GM18951 (cell line): ENCODE data around the gene SMAD3.

Experiments used
- POLR2A ChIP-seq: IDR thresholded peaks from 4 replicates; pipeline ENCODE4 v1.6.1; 2011; ENCODE audit warnings: mild to moderate bottlenecking; ENCODE audit not compliant: insufficient read length, insufficient read depth; ENCODE audit errors: extremely low read depth
- in situ Hi-C: fragments of 300-500 bp; cut with MboI; formaldehyde crosslinking; loops from one replicate; pipeline ENCODE4 v1.12.0; 2022; ENCODE audit warnings: low sequenced_read_pairs, mixed read lengths, inconsistent platforms; ENCODE audit not compliant: unreplicated experiment

Gene SMAD3

GRCh38 chr15:67183443-67184169 is 118.2 kb downstream of the SMAD3 start:
- TF ChIP-seq POLR2A: no peak
- in situ Hi-C loops: no loop called here

GRCh38 chr15:67184208-67184925 is 119.0 kb downstream of the SMAD3 start:
- no peak for TF ChIP-seq POLR2A
- in situ Hi-C loops: no loop called here

GRCh38 chr15:67185051-67185450 is 119.6 kb downstream of the SMAD3 start:
- no peak for TF ChIP-seq POLR2A
- in situ Hi-C loops: no loop called here

GRCh38 chr15:67185621-67186225 is 120.3 kb downstream of the SMAD3 start:
- no peak for TF ChIP-seq POLR2A
- in situ Hi-C loops: no loop called here

GRCh38 chr15:67186226-67186649 is 120.8 kb downstream of the SMAD3 start:
- no peak for TF ChIP-seq POLR2A

GRCh38 chr15:67186688-67187087 is 121.3 kb downstream of the SMAD3 start:
- TF ChIP-seq POLR2A: no peak
- in situ Hi-C loops: no loop called here

More at GRCh38 chr15:67186226-67186649, 120.8 kb downstream of the SMAD3 start:
- in situ Hi-C loops: no loop called here

GRCh38 chr15:67187351-67187854 is 122.0 kb downstream of the SMAD3 start:
- no peak for TF ChIP-seq POLR2A
- in situ Hi-C loops: no loop called here

GRCh38 chr15:67188551-67189218 is 123.3 kb downstream of the SMAD3 start:
- no peak for TF ChIP-seq POLR2A

GRCh38 chr15:67189326-67190051 is 124.1 kb downstream of the SMAD3 start:
- TF ChIP-seq POLR2A: no peak
- in situ Hi-C loops: no loop called here

More at GRCh38 chr15:67188551-67189218, 123.3 kb downstream of the SMAD3 start:
- in situ Hi-C loops: no loop called here

GRCh38 chr15:67190326-67190725 is 124.9 kb downstream of the SMAD3 start:
- in situ Hi-C loops: no loop called here
- TF ChIP-seq POLR2A: no peak

GRCh38 chr15:67190813-67191212 is 125.4 kb downstream of the SMAD3 start:
- no peak for TF ChIP-seq POLR2A
- in situ Hi-C loops: no loop called here

GRCh38 chr15:67192185-67192820 is 126.9 kb downstream of the SMAD3 start:
- in situ Hi-C loops: no loop called here
- no peak for TF ChIP-seq POLR2A
